ENCODE measurements around the gene TSPY3.
"Not testable (repeated sequence)": the region's sequence is repeated elsewhere in the genome, so short reads cannot be mapped to it uniquely, and the experiment has no call there.

TSPY3 gene

GRCh38 chrY:9398121-9398520 lies at the start of gene TSPY3:
TSPY3 (plus strand) TSS chrY:9398421; CDS start chrY:9398467, 46 bp downstream.
- DNase-seq (ENCODE audit: low read depth, low spot score) = not testable (repeated sequence)

GRCh38 chrY:9357497-9357896 lies 40.7 kb upstream of the TSPY3 start, which contains the start of gene TSPY8:
TSPY8 (plus strand) TSS chrY:9357797; CDS start chrY:9357843, 46 bp downstream.
- not testable (repeated sequence) for DNase-seq (ENCODE audit: low read depth, low spot score)

- not testable (repeated sequence) for DNase-seq (ENCODE audit: low read depth, low spot score)
These were observed 1.7 kb upstream of the TSPY3 start for GRCh38 chrY:9396527-9396926.

All from brain pericyte (primary cell).